ENCODE data around the gene ATG12.
"Not testable (repeated sequence)": the region's sequence is repeated elsewhere in the genome, so short reads cannot be mapped to it uniquely, and the experiment has no call there.

Gene ATG12

DNA sequence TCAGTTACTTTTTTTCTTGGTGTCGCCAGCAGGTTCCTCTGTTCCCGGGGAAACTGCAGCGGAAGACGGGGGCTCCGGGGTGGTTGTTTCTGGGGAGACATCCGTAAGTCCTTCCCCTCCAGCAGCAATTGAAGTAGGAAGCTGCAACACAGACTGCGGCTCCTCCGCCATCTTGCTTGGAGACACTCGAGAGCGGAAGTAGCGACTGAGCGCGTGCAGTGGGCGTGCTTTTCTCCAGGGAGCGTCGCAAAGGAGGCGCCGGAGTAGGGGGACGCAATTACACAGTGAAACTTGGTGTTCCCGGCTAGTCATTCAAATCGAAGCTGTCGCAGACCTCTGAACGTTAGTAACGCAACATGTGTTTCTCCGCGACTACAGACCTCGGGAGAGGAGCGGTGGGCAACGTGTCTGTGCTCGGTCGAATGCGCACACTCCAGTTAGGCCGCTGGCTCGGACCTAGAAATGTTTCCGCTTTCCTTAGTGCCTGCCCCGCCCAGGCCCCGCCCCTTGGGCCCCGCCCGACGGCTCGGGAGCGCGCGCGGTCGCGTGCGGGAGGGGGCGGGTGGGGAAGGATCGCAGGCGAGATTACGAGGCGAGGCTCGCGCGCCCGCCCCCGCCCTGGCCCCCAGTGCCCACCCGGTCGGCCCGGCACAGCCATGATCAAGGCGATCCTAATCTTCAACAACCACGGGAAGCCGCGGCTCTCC is at the start of gene ATG12, which contains the start of gene AP3S1:
TSS of gene ATG12 (minus strand) at position 184 of the 707 bp plus-strand sequence. CDS start at position 171, 13 bp downstream.
TSS of gene AP3S1 (plus strand) at position 554 of the 707 bp plus-strand sequence. CDS start at position 657, 103 bp downstream.
- peak; percentile 87 for DNase-seq (ENCODE audit: low read depth)

DNA sequence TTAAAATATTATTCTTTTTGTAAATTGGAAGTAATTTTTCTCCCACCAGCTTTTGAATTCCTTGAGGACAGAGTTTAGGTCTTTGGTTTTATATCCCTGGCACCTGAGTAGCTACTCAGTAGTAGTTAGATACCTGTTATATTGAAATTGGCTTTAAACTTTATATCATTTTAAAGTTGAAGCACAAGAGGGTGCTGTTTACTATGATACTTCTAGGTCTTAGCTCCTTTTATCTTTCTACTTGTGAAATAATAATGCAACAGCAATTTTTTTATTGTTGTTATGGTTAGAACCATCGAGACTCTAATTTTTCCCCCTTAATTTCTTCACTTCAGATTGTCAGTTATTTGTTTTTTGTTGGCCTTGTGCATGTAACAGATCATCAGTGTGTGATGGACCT is 46.7 kb upstream of the ATG12 start:
- DNase-seq (ENCODE audit: low read depth) = no peak

DNA sequence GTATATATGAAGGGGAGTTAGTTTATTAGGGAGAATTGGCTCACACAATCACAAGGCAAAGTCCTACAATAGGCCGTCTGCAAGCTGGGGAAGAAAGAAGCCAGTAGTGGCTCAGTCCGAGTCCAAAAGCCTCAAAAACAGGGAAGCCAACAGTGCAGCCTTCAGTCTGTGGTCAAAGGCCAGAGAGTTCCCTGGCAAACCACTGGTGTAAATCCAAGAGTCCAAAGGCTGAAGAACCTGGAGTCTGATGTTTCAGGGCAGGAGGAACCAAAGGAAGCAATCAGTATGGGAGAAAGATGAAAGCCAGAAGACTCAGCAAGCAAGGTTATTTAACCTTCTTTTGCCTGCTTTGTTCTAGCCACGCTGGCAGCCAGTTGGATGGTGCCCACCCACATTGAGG is 43.8 kb upstream of the ATG12 start:
- not testable (repeated sequence) for DNase-seq (ENCODE audit: low read depth)

DNA sequence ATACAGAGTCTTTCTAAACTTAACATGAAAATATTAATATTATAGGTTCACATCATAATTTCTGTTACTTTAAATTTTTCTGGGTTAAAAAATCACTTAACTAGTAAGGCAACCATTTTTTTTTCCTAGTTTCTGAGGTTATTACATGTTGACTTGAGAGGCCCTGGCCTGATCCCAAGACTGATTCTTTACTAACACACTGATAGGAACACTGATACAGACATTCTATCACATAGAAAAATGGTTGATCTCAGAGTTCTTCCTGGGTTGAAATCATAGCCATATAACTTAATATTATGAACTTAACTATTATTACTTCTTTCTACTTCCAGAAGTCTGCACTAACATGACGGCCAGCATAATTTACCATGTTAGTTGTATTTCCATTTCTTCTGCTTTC is 43.3 kb upstream of the ATG12 start:
- no peak for DNase-seq (ENCODE audit: low read depth)

DNA sequence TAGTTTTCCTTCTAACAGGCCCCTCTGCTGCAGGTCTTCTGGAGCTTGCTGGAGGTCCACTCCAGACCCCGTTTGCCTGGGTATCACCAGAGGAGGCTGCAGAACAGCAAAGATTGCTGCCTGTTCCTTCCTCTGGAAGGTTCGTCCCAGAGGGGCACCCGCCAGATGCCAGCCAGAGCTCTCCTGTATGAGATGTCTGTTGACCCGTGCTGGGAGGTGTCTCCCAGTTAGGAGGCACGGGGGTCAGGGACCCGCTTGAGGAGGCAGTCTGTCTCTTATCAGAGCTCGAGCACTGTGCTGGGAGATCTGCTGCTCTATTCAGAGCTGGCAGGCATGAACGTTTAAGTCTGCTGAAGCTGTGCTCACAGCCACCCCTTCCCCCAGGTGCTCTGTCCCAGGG is 41.1 kb upstream of the ATG12 start:
- not testable (repeated sequence) for DNase-seq (ENCODE audit: low read depth)

DNA sequence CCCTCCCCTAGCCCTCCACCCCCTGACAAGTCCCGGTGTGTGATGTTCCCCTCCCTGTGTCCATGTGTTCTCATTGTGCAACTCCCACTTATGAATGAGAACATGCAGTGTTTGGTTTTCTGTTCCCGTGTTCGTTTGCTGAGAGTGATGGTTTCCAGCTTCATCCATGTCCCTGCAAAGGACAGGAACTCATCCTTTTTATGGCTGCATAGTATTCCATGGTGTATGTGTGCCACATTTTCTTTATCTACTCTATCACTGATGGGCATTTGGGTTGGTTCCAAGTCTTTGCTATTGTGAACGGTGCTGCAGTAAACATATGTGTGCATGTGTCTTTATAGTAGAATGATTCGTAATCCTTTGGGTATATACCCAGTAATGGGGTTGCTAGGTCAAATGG is 36.0 kb upstream of the ATG12 start:
- DNase-seq (ENCODE audit: low read depth) = not testable (repeated sequence)

DNA sequence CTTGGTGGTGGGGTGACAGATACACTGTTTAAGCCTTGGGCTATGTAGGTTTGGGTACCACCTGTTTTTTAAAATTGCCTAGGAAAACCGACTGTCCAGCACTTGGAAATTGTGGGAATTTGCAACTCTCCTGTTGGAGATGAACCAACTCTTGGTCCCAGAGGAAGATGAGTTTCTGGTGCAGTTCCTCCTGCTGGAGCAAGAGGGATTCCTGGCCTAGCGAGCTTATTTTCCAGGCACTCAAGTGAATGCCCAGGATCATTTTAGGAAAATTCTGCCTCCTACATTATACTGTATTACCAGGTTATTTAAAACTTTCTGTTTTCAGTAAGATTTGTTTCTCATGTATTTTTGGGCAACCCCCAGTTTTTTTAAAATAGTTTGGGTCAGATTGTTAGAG is 34.1 kb upstream of the ATG12 start:
- no peak for DNase-seq (ENCODE audit: low read depth)

DNA sequence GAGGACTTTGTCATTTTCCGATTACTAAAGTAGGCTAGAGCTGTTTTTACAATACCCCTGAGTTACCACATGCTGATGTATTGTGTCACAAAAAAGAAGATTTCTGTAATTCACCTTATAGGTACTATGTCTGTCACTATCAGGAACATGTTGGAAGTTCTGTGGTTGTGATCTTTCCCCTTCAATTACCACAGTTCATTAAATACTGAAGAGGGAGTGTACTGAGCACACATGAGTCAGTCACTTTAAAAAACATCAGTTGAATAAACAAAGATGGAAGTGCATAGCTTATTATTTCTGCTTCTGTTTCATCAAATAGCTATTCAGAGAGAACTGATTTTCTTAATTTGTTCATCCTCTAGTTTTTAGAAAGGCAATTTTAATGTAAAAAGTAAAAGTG is 32.0 kb upstream of the ATG12 start:
- no peak for DNase-seq (ENCODE audit: low read depth)

DNA sequence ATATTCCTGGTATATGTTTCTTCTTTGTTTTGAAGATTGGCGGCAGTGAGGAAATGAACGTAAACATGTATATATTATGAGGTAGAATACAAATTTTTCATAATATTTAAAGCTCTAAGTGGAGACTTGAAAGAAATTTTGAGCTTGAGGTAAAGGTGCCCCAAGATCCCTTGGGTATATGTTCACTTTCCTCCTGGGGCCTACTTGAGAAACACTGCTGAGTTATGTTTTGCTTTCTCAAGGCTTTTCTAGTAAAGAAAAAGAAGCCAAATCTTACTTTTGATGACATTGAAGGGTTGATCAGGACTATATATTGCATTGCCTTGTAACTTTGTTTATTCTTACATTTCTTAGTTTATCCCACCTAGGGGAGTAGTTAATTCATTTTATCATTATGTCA is 31.1 kb upstream of the ATG12 start:
- no peak for DNase-seq (ENCODE audit: low read depth)

DNA sequence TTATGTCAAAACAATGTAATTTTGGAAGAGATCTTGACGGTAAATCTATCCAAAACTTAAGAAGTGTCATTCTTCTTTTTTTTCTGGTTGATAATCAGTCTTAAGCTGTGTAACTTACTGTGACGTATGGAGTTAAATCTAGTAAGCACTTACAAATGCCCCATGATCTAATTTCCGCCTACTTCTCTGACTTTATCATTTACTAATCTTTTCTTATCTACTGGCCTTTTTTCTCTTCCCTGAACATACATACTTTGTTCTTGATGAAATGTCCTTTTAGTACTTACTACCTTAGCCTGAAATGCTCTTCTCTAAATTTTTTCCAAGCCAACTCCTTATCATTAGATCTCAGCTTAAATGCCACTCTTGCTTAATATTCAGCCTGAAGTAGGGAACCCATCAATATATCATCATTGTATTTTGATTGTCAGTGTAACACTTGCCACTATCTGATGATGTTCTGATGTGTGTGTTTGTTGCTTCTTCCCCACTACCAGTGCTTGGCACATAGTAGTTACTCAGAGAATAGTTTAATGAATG is 28.0 kb upstream of the ATG12 start:
- no peak for DNase-seq (ENCODE audit: low read depth)

DNA sequence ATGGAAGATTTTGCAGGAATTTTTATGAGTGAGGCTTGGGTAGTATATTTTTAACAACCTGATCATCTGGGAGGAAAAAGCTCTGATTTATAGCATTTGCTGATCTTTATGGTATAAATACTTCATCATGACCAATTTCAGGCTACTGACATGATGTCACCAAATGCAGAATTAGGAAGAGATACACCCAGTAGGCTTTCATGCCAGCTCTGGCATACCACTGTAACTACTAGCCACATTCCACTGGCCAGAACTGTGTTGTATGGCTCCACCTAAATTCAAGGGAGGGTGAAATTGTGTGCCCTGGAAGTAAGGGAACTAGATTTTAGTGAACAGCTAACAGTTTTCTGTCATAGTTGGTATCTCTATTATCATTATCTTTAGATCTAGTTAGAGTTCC is 18.0 kb upstream of the ATG12 start:
- no peak for DNase-seq (ENCODE audit: low read depth)

DNA sequence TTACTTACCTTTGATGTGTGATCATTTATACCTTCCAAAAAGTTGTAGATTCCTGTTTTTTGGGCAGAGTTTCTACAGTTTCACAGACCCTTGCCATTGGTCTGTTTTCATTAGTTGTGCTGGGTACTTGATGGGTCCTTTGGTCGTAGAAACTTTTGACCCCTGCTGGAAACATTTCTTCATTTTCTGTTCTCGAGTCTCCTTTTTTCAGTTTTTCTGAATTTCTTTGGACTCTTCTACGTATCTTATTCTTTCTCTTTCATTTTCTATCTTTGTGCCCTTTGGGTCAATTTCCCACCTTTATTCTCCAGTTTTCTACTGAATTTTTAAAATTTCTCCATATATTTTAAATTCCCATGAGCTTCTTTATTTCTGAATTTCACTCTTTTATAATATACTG is 17.0 kb upstream of the ATG12 start:
- no peak for DNase-seq (ENCODE audit: low read depth)

DNA sequence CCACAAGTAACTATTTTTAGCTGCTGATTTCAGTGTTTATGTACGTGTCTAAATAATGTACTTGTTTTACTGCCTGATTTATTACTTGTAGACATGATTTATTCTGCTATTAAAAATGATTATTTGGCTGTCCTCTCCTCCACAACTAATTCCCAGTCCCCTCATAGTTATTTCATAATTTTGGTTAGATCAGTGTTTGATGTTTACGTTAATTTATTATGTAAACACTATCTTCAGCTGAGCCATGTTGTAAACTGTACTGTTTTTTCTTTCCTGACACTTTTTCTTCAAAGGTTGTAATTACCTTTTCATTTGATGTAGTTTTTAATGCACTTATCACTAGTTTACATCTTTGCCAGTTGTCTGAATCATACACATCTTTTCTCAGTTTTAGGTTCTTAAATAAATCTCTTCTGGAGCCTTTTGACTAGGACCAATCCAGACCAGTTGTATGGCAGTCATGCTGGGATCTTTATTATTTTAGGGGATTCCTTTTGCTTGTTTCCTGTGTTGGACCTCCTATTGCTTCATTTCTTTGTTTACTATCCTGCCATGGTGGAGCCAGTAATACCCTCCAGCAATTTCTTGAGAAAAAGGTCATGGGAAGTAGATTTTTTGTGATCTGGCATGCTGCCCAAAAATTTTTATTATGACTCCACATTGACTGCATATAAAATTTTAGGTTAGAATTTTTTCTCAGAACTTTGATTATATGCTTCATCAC is 16.4 kb upstream of the ATG12 start:
- DNase-seq (ENCODE audit: low read depth) = no peak

DNA sequence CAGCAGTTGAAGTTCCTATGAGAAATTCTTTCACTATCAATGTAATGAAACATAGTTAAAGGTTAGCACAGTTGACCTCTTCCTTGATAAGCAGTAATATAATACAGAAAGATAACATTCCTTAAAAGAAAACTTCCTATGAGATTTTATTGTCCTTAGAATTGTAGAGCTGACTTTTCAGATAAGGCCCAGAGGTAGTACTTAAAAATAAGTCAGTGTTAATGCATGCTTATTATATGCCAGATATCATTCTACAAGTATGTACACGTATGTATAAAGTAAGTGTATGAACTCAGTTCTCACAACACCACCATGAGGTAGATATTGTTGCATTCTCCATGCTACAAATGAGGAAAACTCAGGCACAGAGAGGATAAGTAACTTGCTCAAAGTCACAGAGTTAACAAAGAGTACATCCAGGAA is 15.7 kb upstream of the ATG12 start:
- DNase-seq (ENCODE audit: low read depth) = no peak

DNA sequence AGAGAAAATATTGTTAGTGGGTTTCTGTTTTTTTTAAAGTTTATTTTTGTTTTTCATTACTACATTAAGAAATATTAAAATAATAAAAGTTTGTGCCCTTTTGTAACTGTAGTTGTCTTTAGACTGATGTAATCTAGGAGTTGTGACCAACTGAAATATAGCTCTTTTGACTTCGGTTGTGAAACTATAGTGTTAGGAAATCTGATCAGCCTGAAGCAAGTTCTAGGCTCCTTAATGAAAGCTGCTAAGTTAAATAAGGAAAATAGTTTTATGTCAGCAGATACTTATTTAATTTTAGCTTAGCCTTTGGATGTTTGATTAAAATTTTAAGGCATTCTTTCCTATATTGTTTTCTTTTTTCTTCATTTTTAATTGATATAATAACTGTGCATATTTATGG is 14.6 kb upstream of the ATG12 start:
- no peak for DNase-seq (ENCODE audit: low read depth)

DNA sequence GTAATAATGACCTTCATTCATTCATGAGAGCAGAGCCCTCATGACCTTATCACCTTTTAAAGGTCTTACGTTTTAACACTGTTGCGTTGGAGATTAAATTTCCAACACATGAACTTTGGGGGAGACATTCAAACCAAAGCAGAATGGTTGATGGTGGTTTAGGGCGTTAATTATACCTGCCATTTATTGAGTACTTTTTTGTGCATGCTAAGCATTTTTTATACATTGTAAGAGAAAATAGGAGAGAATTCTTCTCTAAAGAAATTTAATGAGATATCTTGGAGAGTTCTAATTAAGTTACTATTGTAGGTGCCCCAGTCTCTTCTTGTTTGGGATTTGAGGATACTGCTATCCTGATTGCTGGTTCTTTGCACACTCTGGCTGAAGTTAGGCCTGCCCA is 12.8 kb upstream of the ATG12 start:
- DNase-seq (ENCODE audit: low read depth) = no peak

DNA sequence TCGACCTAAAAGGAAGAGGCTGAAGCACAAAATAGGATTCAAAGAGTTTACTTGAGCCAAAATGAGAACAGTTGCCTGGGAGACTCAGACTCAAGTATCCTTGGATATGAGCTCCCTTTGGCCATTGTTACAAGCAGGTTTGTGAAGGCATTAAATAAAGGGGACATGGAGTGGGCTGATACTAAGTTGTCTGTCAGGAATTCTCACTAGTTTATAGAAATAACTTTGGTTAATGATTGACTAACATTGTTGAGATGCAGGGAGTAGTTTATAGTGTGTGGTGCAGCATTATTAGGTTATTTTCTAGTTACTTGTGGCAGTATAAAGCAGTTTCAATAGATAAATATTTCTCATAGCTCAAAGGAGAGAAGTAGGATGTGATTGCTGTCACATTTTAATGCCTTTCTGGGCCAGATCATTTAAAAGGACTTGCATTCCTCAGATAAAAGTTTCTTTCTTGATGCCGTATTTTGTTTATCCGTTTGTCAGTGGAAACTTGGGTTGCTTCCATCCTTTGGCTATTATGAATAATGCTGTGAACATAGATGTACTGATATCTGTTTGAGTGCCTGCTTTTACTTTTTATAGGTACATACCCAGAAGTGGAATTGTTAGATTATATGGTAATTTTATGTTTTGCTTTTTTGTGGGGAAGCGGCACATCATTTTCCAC is 9.5 kb upstream of the ATG12 start:
- DNase-seq (ENCODE audit: low read depth) = no peak

DNA sequence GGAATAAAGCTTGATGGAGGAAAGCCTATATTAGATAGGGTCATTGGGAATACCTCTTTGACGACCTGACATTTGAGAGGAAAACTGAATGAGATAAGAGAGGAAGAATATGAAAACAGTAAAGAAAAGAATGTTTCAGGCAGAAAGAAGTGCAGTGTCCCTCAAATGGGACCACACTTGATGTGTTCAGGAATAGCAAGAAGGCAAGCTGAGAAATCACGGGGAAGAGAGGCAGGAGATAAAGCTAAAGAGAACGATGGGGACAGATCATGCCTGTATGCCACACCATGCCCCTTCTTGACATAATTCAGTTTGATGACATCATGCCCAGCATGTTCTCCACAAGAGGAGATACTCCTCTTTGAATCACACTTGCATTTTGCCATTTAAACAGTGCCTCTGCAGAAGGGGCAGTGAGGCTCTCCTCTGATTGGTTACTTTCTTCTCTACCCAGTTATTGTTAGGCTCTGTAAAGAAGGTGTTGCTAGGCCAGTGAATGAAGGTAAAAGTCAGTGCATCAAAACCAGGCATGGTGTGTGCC is 8.0 kb upstream of the ATG12 start:
- DNase-seq (ENCODE audit: low read depth) = no peak

DNA sequence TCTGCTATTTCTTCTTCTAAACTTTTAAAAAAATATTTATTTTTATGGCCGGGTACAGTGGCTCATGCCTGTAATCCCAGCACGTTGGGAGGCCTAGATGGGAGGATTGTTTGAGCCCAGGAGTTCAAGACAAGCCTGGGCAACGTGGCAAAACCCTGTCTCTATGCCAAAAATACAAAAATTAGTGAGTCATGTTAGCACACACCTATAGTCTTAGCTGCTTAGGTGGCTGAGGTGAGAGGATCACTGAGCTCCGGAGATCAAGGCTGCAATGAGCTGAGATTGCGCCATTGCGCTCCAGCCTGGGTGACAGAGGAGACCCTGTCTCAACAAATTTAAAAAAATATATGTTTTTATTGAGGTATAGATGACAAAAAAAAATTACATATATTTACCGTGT is 5.9 kb upstream of the ATG12 start:
- DNase-seq (ENCODE audit: low read depth) = no peak

DNA sequence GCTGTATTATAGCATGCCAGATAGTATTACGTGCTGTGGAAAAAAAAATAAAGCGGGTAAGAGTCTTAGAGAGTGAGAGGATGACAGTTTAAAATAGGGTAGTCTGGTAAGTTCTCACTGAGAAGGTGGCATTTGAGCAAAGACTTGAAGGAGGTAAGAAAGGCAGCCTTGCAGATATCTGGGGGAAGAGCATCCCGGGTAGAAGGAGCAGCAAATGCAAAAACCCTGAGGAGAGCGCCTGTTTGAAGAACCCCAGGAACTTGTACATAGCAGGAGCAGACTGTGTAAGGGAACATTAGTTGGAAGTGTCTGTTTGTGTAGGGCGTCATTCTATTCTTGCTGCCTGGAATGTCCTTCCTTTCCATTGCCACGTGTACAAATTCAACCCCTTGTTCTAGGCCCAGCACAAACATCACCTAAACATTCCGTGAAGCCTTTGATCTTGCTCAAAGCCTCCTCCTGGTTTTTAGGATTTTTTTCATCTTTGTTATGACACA is 3.0 kb upstream of the ATG12 start:
- no peak for DNase-seq (ENCODE audit: low read depth)

DNA sequence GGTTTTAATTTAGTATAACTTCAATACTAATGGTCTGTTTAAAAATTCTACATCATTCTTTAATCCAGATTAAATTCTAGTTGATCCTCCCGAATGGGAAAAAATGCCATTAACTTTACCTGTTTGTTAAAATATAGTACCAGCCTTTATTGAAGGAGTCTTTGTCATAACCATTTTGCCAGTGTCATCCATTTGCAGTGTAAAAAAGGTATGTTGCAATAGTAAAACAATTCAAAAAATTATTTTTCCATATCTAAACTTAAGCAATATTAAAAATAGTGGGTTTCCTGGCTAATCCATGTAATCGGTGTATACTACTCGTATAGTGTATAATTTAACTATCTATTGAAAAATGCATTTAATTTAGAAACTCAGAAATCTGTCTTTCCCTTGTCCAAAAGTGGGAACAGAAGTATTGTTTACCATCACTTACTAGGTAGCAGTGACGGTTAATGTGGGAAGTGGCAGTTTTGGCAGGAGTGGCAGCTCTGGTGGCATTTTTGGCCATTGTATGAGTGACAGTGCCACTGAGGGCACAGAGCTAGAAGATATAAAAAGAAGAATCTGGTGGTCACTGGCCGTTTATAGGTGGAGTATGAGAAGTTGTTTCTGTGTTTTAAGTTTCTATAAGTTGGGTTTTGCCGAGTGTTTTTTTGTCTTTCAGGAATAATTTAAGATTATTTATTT is 2.2 kb upstream of the ATG12 start:
- no peak for DNase-seq (ENCODE audit: low read depth)

DNA sequence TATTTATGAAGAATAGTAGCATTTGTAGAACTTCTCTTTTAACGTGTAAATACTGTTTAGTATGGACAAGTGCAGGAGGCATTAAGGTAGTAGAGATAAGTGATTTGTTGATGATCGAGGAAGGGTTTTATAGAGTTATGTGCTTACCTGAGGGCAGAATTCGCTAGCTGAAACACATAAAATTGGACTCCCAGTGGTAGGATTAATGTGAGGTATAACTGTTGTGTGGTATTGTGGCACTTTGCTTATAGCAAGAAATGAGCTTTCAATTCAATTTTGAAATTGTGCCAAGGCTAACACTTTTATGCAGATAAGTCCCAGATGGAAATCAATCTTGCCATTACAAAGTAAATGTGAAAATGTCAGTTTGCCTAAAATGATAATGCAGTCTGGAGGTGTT is 1.6 kb upstream of the ATG12 start:
- DNase-seq (ENCODE audit: low read depth) = no peak
